Measurements from ENCODE around the gene WDR18.

The WDR18 gene

GRCh38 chr19:941292-942132 lies 42.6 kb upstream of the WDR18 start:
- DNase-seq (ENCODE audit: insufficient read length, low spot score) (no peak), FAIRE-seq (peak; percentile 9)
- TF ChIP-seq POLR2A (IDR thresholded peaks at IDR 0.05; ENCODE audit: low read depth, low read length): no peak
- no peak for TF ChIP-seq PAX5 (IDR thresholded peaks at IDR 0.05; ENCODE audit: insufficient read depth, low read length, severe bottlenecking)
- no peak for TF ChIP-seq TAF1 (IDR thresholded peaks at IDR 0.05; ENCODE audit: low read depth, low read length)
- TF ChIP-seq POU2F2 (IDR thresholded peaks at IDR 0.05; ENCODE audit: low read depth, low read length): no peak
- TF ChIP-seq SPI1 (IDR thresholded peaks at IDR 0.05; ENCODE audit: low read depth, low read length): no peak
- no peak for TF ChIP-seq POLR2AphosphoS5 (IDR thresholded peaks at IDR 0.05; ENCODE audit: low read depth, low read length)

GRCh38 chr19:942133-942645 lies 42.0 kb upstream of the WDR18 start:
- TF ChIP-seq TAF1 (IDR thresholded peaks at IDR 0.05; ENCODE audit: low read depth, low read length) (no peak), POLR2AphosphoS5 (IDR thresholded peaks at IDR 0.05; ENCODE audit: low read depth, low read length) (no peak), POLR2A (IDR thresholded peaks at IDR 0.05; ENCODE audit: low read depth, low read length) (no peak)
- FAIRE-seq: no peak
- DNase-seq (ENCODE audit: insufficient read length, low spot score): no peak

- TF ChIP-seq PAX5 (IDR thresholded peaks at IDR 0.05; ENCODE audit: insufficient read depth, low read length, severe bottlenecking) (no peak), TAF1 (IDR thresholded peaks at IDR 0.05; ENCODE audit: low read depth, low read length) (no peak), SPI1 (IDR thresholded peaks at IDR 0.05; ENCODE audit: low read depth, low read length) (no peak), POLR2A (IDR thresholded peaks at IDR 0.05; ENCODE audit: low read depth, low read length) (no peak), POLR2AphosphoS5 (IDR thresholded peaks at IDR 0.05; ENCODE audit: low read depth, low read length) (no peak), POU2F2 (IDR thresholded peaks at IDR 0.05; ENCODE audit: low read depth, low read length) (no peak)
- peak; percentile 28 for FAIRE-seq
- DNase-seq (ENCODE audit: insufficient read length, low spot score): no peak
Measured at GRCh38 chr19:943551-944170, 40.5 kb upstream of the WDR18 start.

- DNase-seq (ENCODE audit: insufficient read length, low spot score) (no peak), FAIRE-seq (peak; percentile 23)
- no peak for TF ChIP-seq POLR2AphosphoS5 (IDR thresholded peaks at IDR 0.05; ENCODE audit: low read depth, low read length)
- TF ChIP-seq TAF1 (IDR thresholded peaks at IDR 0.05; ENCODE audit: low read depth, low read length): no peak
- TF ChIP-seq PAX5 (IDR thresholded peaks at IDR 0.05; ENCODE audit: insufficient read depth, low read length, severe bottlenecking): no peak
- TF ChIP-seq POU2F2 (IDR thresholded peaks at IDR 0.05; ENCODE audit: low read depth, low read length): no peak
- no peak for TF ChIP-seq POLR2A (IDR thresholded peaks at IDR 0.05; ENCODE audit: low read depth, low read length)
Measured at GRCh38 chr19:944171-944567, 40.0 kb upstream of the WDR18 start.

- no peak for FAIRE-seq
- TF ChIP-seq PAX5 (IDR thresholded peaks at IDR 0.05; ENCODE audit: insufficient read depth, low read length, severe bottlenecking) (no peak), POLR2A (IDR thresholded peaks at IDR 0.05; ENCODE audit: low read depth, low read length) (no peak), POLR2AphosphoS5 (IDR thresholded peaks at IDR 0.05; ENCODE audit: low read depth, low read length) (no peak), SPI1 (IDR thresholded peaks at IDR 0.05; ENCODE audit: low read depth, low read length) (no peak), POU2F2 (IDR thresholded peaks at IDR 0.05; ENCODE audit: low read depth, low read length) (no peak), TAF1 (IDR thresholded peaks at IDR 0.05; ENCODE audit: low read depth, low read length) (no peak)
- DNase-seq (ENCODE audit: insufficient read length, low spot score): no peak
Measured at GRCh38 chr19:944663-945241, 39.4 kb upstream of the WDR18 start.

GRCh38 chr19:945401-946252 lies 38.5 kb upstream of the WDR18 start:
- DNase-seq (ENCODE audit: insufficient read length, low spot score) (no peak), FAIRE-seq (no peak)
- TF ChIP-seq PAX5 (IDR thresholded peaks at IDR 0.05; ENCODE audit: insufficient read depth, low read length, severe bottlenecking): no peak
- no peak for TF ChIP-seq SPI1 (IDR thresholded peaks at IDR 0.05; ENCODE audit: low read depth, low read length)
- TF ChIP-seq TAF1 (IDR thresholded peaks at IDR 0.05; ENCODE audit: low read depth, low read length): no peak
- no peak for TF ChIP-seq POLR2AphosphoS5 (IDR thresholded peaks at IDR 0.05; ENCODE audit: low read depth, low read length)
- no peak for TF ChIP-seq POU2F2 (IDR thresholded peaks at IDR 0.05; ENCODE audit: low read depth, low read length)
- no peak for TF ChIP-seq POLR2A (IDR thresholded peaks at IDR 0.05; ENCODE audit: low read depth, low read length)

GRCh38 chr19:947090-947706 lies 36.9 kb upstream of the WDR18 start:
- DNase-seq (ENCODE audit: insufficient read length, low spot score) (no peak), FAIRE-seq (no peak)
- peak; percentile 1; the same call in 1 of the 2 replicates for TF ChIP-seq POLR2AphosphoS5 (IDR thresholded peaks at IDR 0.05; ENCODE audit: low read depth, low read length)
- no peak for TF ChIP-seq PAX5 (IDR thresholded peaks at IDR 0.05; ENCODE audit: insufficient read depth, low read length, severe bottlenecking)
- no peak for TF ChIP-seq TAF1 (IDR thresholded peaks at IDR 0.05; ENCODE audit: low read depth, low read length)
- 0 out of 2 replicates have a peak, but pooled peaks have one; percentile 42 for TF ChIP-seq POLR2A (IDR thresholded peaks at IDR 0.05; ENCODE audit: low read depth, low read length)
- TF ChIP-seq POU2F2 (IDR thresholded peaks at IDR 0.05; ENCODE audit: low read depth, low read length): 0 out of 2 replicates have a peak, but pooled peaks have one; percentile 13
